SKM-1 treated with dmso at 0.1 percent for 144 hours (cell line): ENCODE results near the gene FGD5.

ENCODE experiments used
- DNase-seq: peaks from one replicate; lab custom pipeline; 2025; ENCODE audit not compliant: unreplicated experiment; lab: John Stamatoyannopoulos, UW

FGD5 gene

DNA sequence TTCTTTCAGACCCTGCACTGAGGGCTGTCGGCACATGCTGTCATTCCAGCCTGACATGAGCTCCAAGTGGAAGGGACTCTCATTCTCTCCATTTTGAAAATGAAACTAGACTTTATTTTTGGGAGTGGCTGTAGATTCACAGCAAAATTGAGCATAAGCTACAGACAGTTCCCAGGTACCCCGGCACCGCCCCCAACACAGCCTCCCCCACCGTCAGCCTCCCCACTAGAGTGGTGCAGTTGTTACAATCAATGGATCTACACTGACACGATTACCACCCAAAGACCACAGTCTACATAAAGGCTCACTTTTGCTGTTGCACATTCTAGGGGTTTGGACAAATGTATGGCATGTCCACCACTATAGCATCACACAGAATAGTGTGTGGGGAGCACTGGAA lies 29.5 kb upstream of the FGD5 start:
- DNase-seq = no peak

DNA sequence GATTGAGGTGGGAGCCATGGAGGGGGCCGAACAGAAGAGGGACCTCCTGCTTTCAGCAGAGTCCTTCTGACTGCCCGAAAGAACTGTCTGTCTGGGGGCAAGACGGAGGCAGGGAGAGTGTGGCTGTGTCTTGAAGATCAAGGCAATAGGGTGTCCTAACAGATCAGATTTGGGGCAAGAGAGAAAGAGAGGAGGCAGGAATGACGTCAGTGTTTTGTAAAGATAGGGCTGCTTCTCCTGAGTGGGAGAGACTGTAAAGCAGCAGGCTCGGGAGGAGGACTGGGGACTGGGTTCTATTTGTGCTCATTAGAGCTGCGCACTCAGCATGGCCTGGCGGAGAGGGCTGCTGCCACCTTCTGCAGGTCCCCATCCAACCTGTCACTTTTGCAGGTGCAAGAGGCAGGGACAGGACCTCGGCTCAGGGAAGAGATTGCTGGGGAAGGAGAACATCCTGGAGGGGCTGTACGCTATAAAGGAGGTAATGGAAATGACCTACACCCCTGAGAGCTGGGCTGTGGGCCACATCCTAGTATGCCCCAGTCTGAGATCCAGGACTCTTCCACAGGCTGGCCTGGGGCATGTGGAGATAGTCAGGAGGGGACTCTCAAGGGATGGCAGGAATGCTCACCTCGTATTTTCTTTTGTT lies 29.0 kb upstream of the FGD5 start:
- no peak for DNase-seq

DNA sequence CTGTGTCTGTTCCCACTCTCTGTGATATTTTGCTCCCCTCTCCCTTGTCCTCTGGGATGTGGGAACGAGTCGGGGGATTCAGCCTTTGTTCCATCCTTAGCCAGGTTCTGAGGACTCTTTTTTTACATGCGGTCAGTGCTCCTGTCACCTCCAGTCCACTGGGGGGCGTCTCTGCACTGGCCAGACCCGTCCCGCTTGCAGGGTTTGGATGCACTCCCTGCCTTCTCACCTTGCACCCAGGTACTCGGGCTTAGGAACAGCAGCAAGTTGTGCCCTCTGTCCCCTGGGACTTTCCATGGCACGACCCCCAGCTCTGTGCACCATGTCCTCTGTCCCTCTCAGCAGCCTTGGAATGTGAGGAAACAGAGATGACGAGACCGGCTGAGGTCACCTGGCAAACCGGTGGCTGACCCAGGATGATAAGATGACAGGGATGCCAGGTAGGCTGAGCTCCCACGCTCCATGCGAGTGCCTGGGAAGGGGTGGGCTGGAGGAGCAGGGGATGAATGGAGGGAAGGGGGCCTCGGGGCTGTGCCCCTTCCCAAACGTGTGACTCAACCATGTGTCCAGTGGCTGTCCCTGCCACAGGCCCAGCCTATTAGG lies 27.3 kb upstream of the FGD5 start:
- DNase-seq = peak; percentile 16

DNA sequence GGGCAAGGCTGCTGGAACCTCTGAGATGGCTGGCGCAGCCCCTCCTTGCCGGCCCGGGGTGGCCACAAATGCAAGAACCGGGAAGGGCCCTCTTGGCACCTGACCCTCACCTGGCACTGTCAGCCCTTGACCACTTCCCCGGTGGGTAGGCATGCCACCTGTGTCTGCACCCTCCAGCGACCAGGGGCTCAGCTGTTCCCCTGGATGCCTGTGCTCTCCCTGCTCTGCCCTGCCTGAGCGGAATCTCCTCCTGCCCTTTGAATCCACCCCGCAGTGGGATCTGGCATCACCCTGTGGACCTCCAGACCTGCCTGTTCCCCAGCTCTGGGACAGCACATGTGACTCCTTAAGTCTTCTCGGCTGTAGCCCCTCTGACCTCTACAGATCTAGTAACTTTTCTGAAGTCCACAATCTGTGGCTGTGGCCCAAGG lies 26.1 kb upstream of the FGD5 start:
- no peak for DNase-seq

DNA sequence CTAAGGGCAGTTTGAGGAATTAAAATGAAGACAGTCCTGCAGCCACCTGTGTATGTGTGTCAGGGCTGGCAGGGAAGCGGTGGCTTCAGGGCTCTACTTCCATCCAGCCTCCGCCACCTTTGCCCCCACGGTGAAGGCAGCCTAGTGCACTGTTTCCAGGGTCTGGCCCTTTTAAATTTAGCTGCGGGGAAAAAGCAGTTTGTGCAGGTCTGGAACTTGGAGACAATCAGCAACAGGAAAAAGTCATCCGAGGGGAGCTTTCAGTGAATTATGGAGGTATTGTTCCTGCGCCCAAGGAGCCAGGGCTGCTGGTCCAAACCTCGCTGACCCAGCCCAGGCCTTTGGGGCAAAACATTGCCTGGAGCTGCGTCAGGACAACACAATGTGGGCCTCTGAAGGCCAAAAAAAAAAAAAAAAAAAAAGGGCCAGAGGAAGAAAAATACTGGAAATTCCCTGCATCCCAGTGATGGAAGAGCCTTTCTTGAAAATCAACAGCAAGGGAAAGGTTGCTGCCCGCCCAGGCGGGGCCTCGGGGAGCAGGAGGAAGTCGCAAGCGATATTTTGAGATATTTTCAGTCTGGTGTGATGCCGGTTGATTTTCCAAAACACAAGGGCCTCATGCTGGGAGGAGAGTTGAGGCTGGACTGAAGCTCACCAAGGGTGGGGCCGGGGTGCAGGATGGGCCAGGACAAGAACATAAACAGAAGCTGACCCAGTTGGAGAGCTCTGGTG lies 25.5 kb upstream of the FGD5 start:
- DNase-seq = no peak

DNA sequence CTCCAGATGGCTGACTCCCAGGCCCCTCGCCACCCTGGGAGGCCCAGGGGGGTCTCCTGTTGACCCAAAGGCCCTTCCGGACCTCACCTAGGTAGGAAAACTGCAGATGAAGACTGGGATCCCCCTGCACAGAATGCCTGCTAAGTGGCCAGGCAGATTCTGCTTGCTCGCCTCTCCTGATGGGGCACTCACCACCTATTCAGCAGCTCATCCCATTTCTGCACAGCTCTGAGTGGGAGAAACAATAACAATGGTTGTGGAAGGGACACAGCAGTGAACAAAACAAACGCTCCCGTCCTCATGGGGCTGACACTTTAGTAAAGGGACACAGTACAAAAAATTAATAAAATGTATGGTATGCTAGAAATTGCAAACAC lies 24.9 kb upstream of the FGD5 start:
- DNase-seq = no peak

DNA sequence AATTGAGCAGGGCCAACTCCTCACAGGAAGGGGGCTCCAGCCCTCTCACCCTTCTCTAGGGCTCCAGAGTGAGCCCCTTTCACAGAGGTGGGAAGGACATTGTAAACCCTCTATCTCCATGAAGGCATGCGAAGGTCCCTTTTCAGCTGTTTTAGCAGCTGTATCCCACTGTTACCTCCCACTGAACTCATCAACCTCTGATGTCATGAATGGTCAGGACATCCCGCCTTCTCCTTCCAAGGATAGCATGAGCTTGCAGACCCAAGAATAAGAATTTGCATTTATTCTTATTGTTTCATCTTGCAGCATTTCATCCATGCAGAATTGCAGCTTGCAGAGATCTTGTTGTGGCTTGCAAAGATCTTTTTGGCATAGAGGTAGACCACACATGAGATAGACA lies 24.3 kb upstream of the FGD5 start:
- DNase-seq = no peak

DNA sequence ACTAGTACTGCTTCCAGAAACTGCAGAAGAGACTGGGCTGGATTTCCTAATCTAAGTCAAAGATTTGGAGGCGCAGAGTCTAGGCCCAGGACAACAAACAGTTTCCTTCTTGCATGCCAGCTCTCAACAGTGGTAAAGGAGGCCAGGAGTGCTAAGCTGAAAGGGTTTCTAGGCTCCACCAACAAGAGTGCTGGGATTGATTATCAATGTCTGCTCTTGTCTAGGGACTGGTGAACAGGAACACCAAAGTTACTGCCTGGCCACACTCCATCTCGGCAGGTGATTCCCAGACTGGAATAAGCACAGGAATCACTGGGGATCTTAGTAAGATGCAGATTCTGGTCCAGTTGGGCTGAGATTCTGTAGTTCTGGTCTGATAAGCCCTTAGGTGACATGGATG lies 22.8 kb upstream of the FGD5 start:
- no peak for DNase-seq

DNA sequence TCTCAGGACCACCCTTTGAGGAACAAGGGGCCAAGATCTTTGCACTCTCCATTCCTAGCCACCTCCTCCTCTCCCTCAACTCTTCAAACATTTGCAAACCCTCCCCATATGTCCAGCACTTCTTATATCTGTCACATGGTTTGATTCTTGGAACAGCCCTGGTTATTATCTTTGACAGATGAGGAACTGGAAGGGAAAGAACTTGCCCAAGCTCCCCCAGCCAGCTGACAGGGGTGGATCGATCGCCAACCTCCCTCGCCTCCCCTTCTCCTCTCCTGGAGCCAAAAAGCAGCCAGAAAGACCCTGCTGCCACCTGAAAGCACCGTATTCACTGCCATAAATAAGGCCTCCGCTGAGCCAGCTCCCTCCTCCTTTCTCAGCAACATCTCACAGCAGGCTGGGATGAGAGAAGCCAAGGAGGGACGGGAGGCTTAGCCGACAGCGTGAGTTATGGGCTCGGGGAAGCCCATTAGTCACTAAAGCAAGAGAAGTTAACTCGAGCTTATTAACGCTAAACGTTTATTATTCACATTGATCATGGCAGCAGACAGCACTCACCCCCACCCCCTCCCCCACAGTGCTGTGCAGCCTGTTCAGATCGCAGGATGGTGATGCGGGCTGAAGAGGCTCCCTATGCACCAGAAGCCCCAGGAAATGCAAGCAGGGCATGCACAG lies 22.2 kb upstream of the FGD5 start:
- DNase-seq = no peak

DNA sequence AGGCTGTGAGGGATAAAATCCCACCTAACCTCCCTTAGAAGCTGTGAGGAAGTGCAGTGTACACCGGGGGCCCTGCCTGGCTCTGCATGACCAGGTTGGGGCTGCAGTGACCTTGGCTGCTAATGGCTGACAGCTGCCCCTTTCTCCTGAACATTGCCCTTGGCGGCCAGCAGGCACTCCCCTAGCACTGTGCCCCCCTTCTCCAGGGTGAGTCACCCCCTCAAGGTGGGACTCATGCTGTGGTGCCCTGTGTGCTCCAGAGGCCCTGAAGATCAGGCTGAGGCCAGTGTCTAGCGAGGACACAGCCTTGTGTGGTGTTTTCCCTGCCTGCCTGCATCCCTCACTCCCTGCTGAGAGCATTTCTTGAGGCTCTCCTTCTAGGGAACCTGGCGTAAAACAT lies 21.0 kb upstream of the FGD5 start:
- DNase-seq = no peak

DNA sequence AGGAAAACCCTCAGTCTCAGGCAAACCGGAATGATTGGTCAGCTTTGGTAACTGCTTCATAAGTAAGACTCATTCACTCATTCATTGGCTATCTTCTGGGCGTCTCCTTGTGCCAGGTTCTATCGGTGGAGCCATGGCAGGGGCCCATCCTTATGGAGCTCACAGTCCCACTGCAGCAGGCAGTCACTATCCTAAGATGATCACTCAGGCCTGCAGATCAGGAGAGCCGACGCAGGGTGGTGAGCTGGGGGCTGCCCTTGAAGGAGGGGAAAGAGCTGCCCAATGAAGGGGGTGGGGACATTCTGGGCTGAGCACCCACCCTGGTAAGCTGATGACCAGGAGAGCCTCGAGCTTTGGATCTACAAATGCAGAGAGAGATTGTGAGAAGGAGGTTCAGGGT lies 20.5 kb upstream of the FGD5 start:
- no peak for DNase-seq

DNA sequence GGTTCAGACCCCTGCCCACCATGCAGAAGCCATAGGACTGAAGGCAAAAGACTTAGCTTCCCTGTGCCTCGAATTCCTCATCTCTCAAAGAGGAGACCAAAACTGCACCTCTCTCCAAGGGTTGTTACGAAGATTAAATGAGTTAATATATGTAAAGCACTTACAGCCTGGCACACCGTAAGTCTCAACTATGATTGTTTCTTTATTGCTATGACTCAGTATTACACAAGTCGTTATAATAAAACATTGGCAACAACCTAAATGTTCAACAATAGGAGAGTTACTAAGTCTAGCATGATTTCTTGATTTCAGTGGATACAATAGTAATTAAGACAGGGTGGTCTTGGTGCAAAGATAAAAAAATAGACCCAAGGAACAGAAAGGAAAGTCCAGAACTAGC lies 19.6 kb upstream of the FGD5 start:
- DNase-seq = no peak

DNA sequence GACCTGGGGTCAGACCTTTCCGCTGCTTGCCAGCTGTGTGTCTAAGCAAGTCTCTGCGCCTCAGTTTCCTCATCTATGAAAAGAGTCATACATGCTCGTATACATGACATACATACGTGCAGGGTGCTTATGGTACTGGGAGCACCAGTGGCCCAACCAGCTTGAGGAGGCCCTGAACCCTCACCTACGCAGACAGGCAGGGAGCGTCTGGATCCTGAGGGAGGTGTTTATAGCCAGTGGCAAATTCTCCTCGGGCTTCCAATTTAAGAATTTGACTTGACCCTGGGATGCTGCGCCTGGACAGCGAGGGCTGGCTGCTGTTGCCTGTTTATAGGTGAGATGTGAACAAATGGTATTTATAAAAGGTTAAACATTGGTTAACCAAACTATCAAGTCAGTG lies 17.7 kb upstream of the FGD5 start:
- no peak for DNase-seq

DNA sequence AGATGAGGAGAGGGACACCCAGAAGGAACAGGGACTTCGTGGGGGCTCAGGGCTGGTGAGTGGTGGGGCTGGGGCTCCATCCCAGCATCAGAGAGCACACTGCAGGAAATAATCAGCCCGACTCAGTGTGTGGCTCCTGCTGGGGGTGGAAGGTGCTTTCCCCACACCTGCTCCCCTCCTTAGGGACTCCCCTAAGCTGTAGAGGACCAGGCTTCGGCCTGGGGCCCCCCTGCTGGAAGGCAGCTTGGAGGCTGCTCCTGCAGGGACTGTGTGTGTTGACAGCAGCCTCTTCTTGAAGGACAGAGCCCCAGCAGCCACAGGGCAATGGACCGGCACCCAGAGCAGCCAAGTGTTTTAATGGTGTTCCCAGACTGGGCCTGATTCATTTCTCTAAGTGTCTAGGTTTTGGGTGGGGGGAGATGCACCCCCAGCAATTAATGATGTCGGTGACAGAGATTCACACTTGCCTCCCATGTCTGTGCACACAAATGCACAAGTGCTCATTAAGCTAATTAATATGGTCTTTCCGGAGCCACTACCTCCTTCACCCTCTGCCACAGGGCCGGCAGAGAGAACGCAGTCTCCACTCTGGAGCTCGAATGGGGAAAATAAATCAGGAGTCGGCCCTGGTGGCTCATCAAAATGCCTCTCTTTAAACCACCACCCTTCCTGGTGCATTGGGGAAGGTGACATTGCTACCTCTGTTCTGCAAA lies 16.9 kb upstream of the FGD5 start:
- no peak for DNase-seq

DNA sequence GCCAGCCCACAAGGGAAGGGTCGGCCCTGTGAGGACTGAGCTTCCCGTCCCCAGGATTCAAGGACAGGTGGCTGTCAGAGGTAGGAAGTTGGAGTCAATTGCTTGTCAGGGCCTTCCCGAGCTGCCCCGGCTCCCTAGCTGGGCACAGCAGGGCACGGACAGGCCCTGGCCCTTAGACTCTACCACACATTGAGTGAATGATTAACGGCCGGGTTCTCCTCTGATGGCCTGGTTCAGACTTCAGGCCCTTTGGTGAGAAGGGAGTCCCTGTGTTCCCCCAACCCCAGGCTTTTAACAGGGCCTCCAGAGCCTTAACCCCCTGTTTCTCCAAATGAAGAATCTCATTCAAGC lies 16.4 kb upstream of the FGD5 start:
- no peak for DNase-seq

DNA sequence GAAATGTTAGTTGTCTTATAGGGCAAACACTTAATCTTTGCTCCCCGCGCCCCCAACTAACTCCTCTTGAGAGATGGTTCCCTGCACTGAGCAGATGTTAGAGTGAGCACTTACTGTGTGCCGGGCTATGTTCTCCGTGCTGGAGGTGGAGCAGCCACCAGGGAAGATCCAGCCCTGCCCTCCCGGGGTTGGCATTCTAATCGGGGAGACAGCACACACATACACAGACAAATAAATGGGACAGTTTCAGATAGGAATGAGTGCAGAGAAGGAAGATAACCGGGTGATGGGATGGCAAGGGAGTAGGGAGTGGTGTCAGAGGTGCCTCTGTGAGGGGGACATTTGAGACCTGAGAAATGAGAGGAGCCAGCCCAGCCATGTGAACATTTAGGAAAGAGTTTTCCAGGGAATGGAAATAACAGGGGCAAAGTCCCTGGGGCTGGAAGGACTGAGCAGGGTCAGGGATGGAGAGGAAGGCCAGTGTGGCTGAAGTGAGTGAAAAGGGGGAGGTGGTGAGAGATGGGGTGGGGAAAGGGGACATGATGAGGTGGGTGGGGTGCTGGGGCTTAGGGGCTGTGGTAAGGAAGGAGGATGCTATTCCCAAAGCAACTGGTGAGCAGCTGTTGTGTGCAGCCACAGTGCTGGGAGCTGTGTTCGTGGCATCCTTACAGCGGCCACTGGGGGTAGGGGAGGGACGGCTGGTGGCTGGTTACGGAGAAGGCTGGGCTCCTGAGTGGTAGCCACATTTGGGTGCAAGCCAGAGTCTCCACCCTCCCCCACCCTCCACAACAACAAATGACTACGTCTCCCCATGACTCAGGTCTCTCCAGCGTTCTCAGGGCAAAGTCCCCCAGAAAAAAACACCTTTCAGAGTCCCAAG lies 15.4 kb upstream of the FGD5 start:
- DNase-seq = no peak

DNA sequence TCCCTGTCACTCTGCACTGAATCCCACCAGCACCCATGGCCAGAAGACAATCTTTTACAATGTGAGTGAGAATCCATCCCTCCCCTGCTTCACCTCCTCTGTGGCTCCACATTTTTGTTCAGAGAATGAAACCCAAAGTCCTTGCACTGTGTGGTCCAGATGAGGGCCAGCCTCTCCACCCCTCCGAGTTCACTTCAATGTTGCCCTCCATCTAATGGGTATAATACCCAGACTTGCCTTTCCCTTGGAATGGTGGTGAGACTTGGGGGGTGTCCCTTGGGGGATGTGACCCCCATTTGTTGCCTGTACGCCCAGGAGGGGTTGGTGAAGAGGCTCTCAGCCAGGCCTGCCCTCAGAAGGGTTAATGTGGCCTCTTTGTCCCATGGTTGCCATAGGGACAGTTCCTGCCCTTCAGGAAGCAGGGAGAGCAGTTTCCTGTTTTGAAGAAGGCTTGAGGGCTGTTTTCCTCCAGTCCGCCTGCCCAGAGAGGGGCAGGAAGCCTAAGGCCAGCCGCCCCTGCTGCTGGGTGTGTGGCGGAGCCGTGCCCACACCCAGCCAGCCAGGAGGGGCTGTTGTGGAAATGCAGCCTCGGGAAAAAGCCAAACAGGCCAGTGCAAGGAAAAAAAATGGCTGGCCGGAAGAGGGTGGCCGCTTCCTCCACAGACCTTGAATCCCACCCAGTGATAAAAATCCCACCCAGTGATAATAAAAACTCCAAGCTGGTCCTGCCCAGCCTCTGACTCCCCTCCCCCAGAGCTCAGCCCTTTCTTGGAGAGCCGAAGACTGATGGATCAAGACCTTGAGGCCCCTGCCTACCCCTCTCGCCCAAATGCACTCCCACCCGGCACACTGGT lies 14.6 kb upstream of the FGD5 start:
- no peak for DNase-seq

DNA sequence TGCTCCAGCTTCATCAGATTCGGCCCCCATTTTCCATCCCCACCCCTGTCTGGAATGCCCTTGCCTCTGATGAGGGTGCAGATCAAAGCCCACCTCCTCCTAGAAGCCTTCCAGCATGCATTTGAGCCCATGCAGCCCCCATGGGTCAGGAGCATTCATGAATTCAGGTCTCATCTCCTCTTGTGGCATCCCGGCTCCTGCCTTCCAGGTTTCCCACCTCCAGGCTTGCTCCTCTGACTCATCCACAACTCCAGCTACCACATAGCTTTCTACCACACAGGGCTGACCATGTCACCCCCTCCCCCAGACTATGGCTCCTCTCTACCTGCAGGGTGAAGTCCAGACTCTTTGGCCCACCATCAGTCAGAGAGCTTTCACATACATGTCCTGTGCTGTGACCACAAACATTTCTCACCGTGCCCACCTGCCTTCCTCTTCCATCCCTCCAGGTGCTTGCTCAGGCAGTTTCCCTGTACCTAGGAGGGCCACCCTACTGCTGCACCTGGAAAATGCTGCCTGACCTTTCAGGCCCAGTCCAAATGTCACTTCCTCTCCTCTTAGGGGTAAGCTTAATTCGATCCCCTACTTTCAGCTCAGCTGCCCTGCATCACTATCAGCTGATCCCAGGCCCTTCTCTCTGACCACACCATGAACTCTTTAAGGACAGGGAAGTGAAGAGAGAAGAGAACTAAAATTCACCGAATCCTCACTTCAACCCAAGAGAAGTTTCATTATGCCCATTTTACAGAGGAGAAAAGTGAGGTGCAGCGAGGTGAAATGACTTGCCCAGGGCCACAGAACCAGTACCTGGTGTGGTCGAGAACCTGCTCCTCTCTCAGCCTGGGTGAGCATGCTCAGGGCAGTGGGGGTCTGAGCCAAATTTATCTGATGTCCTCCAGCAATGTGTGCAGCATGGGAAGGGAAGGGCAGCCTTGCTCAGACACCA lies 13.7 kb upstream of the FGD5 start:
- DNase-seq = no peak
